Right lung (tissue), 5 donors: Measurements from ENCODE around the gene HOXD13. TPM values are rescaled to one million over a fixed set of nuclear protein-coding genes. Genes with fewer than 3 reads are reported as not detected.

ENCODE experiments used
- DNase-seq, 2 donors: peaks; one replicate each; pipeline ENCODE4 v3.0.0-alpha.2; 2013
- polyA plus RNA-seq, 5 donors: library from polyadenylated mRNA; unstranded; fragments of 120-200 nt; gene quantifications; one replicate each; pipeline versions ENCODE4 v1.2.1 to v1.2.3, GENCODE V29; 2013; ENCODE audit warnings: inconsistent platforms in 1 of 5, low replicate concordance in 1 of 5; ENCODE audit not compliant: insufficient read length in 5 of 5, insufficient read depth in 1 of 5

The HOXD13 gene
- polyA plus RNA-seq, 5 donors, result not detected

DNA sequence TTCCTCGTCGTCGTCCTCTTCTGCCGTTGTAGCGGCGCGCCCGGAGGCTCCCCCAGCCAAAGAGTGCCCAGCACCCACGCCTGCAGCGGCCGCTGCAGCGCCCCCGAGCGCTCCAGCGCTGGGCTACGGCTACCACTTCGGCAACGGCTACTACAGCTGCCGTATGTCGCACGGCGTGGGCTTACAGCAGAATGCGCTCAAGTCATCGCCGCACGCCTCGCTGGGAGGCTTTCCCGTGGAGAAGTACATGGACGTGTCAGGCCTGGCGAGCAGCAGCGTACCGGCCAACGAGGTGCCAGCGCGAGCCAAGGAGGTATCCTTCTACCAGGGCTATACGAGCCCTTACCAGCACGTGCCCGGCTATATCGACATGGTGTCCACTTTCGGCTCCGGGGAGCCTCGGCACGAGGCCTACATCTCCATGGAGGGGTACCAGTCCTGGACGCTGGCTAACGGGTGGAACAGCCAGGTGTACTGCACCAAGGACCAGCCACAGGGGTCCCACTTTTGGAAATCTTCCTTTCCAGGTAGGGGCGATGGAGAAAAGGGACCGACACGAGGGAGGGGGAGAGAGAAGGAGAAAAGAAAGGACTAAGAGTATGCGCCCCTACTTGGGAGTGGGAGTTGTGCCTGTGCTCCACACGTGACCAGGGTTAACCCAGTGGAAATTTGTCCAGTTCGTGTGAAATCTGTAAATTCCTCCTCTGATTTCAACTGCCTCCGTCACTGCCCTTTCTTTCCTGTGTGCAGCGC is 800 bp downstream of the HOXD13 start:
- no peak for DNase-seq

DNA sequence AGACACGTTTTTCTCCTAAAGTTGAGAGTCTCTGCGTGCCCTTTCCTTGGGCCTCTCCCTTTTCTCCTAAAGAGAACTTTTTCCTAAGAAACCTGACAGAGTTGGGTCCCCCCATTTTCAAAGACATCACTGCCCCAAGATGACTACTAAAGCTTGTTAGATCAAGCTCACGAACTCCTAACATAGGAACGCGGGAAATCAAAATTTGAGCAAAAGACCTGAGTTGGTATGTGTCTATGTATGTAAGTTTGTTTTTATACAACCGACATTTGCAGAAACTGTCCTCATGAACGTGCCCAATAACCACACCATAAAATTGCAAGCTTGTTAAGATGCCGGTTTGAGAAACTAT is 1.4 kb downstream of the HOXD13 start:
- DNase-seq, result no peak

DNA sequence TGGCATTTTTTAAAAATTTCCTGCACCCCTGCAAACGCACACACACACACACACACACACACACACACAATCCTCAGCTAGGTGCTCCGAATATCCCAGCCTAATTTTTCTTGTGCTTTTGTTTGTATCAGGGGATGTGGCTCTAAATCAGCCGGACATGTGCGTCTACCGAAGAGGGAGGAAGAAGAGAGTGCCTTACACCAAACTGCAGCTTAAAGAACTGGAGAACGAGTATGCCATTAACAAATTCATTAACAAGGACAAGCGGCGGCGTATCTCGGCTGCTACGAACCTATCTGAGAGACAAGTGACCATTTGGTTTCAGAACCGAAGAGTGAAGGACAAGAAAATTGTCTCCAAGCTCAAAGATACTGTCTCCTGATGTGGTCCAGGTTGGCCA is 1.8 kb downstream of the HOXD13 start:
- no peak for DNase-seq

DNA sequence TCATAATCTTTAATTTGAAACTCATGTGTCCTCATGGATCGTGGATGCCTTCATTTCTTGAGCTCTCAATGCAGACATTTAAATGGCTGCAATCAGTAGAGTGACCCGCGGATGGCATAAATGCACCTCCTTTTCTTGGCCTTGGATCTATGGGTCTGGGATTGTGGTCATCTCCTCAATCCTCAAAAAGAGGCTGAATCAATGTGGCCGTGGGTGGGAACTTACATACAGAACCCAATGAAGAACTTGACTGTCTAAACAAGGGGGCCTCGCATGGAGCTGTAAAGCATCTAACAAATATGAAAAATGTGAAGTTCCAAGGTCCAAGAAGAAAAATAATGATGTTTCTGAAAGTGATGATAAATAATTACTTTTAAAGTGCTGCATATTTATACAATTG is 2.9 kb downstream of the HOXD13 start:
- no peak for DNase-seq

DNA sequence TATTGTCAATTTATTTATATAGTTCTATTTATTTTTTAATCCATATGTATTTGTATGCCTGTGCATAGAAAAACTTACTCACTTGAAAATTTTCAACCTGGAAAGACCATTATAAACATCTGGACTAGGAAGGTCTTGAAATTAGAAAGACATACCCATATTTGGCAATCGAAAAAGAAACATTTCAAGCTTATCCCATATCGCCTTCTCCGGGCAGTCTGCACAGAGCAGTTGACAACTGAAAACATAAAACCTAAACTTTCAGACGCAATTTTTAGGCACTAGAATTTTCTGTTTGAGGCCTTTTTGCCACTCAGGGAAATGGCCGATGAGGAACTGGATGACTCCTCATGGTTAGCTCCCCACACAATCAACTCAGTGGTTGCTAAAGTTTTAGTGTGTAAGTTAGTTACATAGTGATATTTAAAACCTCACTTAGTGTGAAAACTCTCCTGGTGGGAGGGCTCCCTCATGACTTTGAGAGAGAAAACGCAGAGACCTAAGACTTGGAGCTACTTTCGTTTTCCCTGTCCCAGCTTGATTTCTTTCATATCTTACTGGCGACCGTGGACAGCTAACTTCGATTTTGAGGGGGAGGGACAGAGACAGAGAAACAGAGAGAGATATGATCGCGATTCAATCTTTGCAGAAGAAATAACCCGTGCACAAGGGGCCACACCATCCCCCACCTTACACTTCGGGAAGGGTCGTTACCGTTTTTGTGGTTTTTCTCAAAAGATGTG is 3.9 kb downstream of the HOXD13 start:
- DNase-seq, result no peak

DNA sequence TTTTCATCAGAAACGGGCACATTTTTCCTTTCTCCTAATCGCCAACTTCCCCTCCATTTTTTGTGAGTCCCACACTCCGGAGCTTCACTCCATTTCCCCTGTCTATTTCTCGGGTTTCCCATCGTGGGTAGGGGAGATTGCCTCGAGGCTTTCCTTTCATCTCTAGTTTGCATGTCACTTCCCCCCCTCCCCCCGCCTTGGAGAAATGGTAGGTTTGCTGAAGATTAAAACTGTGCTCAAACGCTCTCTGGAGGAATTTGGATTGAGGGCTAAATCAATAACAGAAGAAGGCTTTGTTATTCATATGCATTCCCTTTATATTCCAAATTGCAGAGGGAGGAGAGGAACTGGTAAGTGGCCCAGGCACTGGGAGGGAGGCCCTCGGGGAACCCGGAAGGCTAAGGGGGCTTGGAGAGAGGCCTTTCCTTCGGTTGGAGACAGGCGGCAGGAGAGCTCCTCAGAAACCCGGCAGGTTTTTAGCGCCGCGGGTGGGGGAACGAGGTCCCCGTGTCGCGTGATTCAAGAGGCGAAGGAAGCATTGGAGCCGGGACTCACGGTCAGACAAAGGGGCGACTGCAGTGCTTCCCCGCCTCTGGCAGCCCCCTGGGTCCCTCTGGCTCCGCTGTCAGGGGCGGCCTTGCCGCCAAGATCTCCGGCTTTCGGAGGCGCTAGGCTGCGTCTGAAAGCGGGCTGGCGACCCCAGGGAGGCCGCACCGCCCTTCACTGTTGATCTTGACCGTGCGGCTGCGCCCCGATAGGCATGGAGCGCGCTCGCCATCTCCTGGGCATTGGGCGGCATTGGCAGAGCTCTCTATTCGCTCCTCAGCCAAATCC is 4.7 kb downstream of the HOXD13 start:
- DNase-seq, result peak in 1 of 2 donors; percentile 66

DNA sequence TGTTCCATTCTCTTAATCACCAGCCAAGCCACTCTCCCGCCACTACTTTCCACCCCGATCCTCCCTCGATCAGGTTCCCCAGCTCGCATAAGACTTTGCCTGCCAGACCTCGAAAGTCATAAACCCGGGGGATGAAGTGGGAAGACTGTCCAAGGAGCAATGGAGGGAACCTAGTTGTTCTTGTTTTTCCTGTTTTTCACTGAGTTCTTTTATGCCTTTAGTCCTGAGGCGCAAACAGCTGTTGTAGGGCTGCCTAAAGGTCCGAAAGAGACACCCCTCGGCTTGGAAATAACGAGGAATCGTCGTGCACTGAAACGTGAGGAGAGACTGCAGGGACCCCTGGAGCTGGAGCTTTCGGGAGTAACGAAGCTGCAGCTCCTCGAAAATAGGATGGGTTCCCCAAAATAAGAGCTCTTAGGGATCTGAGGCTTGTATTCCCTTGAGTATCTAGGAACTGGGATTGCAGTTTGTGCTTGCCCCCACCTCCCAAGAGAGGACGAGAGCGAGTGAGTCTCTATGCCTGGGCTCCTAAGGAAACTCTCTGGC is 5.4 kb downstream of the HOXD13 start:
- DNase-seq, result no peak

DNA sequence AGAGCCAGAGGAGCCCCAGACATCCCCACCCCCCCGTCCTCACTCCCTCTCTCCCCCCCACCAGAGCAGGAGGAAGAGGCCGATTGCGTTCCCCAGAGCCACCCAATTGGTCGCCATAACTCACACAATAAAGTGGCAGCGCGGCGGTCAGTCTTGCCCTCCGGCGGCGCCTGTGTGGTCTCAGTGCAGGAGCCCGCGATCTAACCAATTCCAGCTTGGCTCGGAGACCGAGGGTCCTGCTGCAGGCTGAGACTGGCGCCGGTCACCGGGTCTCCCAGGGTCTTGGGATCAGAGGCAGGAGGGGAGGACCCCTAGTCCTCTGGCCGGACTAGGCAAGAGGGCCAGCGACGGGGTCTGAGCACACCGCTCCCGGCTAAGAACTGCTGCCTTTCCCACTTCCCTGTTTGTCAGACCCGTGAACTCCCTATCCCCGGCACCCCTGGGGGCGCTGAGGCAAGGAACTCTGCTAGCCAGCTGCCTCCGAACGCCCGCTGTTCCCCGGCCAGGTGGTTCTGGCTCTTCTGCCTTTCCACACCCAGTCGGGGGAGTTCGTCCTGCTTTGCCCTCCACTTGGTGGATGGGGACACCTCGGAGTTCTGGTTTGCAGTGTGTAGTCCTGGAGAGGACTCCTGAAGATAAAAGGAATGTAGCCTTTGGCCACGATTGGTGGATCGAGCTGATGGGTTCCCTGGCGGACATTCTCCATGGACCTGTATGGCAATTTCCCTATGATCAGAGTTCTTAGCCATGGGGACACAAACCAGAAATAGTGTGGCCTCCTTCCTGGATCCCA is 6.0 kb downstream of the HOXD13 start:
- DNase-seq, result no peak

DNA sequence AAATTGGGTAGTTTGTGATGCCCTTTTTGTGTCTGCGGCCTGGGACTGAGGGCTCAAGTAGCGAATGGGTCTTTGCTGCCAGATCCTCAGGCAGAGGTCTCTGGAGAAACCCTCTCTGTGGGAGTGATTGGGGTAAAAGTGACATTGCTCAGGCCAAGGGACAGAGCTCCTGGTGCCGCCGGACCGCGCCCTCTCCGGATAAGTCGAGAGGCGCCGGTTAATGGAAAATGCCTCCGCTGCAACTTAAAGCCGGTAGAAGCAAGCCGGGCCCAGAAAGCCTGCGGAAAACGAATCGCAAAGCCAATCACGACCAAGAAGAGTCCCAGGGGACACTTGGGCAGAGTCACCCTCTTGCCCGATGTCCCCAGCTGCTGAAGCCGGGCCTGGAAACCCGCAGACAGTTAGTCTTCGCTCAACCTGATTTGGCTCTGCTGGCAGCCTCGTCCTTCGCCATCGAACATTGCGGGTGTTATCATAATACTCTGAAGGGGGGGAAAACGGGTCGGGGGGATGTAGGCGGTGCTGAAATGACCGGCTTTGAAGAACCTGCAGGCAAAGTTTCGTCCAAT is 6.7 kb downstream of the HOXD13 start:
- no peak for DNase-seq

DNA sequence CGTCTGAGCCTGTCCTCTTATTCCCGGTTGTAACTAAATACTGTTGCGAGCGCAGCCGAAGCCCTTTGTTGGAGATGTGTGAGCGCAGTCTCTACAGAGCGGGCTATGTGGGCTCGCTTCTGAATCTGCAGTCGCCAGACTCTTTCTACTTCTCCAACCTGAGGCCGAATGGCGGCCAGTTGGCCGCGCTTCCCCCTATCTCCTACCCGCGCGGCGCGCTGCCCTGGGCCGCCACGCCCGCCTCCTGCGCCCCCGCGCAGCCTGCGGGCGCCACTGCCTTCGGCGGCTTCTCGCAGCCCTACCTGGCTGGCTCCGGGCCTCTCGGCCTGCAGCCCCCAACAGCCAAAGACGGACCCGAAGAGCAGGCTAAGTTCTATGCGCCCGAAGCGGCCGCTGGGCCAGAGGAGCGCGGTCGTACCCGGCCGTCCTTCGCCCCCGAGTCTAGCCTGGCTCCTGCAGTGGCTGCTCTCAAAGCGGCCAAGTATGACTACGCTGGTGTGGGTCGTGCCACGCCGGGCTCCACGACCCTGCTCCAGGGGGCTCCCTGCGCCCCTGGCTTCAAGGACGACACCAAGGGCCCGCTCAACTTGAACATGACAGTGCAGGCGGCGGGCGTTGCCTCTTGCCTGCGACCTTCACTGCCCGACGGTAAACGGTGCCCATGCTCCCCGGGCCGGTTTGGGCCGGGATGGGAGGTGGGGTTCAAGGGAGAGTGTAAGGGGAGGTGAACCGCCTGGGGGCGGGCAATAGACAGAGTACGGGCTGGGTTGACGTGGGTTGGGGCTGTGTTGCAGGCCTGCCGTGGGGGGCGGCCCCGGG is 7.4 kb downstream of the HOXD13 start, which contains the start of gene HOXD12:
Gene HOXD12 (plus strand): TSS at position 68 of the 819 bp plus-strand sequence. CDS start 7 bp downstream, at position 75.
- no peak for DNase-seq

DNA sequence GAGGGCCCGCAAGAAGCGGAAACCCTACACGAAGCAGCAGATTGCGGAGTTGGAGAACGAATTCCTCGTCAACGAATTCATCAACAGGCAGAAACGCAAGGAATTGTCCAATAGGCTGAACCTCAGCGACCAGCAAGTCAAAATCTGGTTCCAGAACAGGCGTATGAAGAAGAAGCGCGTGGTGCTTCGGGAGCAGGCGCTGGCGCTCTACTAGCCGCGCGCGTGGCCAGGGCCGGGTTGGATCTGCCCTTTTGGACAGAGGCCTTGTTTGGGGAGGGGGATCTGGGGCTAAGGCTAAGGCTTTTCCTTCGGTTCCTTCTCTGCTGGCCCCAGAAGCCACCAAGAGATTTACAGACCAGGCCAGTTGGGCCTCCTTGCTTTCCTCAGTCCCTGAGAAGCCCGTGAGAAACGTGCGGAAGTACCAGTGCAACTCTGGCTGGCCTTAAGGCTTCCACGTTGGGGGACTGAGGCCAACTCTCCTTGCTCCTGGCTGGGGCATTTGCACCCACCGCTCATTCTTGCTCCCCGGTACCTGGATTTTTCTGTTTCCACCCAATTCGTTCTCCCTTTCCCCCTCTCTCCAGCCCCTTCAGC is 8.1 kb downstream of the HOXD13 start:
- DNase-seq, result no peak

DNA sequence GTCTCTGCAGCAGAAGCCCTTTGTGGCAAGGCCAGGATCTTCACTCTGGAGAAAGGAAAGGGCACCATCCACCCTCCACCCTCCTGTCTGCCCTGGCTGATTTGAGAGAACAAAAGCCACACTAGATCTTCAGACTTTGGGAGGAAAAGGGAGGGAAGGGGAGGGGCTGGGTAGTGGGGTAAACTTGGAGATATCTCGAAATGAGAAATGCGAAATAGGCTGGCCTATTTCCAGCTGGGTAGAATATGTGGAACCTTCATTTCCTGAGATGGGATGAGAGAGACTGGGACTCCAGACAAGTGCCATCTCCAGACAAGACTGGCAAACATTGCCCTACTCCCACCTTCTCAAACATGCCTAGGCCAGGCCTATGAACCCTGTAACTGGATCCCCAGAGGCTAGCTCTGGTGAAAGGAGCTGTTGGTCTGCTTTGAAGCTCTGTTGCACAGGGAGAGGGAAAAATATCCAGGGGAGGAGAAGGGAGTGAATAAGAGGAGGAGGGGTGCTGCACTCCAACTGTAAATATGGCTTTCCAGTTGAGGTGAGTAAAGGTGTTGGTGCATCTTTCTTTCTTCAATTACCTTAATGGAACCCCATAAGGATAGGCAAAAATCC is 8.8 kb downstream of the HOXD13 start:
- no peak for DNase-seq

DNA sequence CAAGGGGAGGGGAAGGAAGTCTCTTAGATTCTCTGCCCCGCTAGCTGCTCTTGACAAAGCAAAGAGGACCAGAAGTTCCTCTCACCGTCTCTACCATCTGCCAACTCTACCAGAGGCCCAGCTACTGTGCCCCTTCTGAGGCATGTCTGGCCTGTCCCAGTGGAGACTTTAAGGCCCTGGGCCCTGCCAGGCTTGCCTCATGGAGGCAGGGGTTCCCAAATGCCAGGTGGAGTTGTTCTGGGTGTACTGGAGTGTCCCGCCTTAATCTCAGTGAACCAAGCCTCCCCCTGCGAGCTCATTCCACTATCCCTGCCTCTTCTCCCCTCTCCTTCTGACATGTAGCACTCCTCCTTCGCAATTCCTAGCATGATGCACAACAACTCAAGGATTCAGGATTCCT is 9.3 kb downstream of the HOXD13 start:
- no peak for DNase-seq

DNA sequence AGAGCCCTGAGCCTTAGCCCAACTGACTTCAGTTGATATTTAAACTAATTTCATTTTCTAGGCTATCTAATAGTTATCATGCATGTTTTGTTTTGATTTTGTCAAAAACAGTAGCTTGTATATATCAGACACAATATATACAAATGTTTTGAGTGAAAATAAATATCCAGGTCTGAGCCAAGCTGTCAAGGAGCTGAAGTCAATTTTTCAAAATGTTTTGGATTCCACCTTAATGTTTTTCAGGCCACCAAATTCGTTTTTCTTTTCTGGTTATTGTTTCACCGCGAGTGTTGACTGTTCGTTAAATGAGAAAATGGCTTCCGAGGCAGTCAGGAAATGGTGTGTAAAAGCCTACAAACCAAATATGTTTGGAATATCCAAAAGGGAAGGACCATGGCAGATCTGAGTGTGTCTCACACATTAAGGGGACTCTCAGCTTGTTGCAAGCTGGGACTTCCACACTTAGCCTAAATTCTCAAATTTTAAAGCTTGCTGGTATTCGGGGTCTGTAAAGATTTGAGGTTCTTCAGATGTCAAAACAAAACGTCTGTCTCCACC is 9.9 kb downstream of the HOXD13 start:
- no peak for DNase-seq

DNA sequence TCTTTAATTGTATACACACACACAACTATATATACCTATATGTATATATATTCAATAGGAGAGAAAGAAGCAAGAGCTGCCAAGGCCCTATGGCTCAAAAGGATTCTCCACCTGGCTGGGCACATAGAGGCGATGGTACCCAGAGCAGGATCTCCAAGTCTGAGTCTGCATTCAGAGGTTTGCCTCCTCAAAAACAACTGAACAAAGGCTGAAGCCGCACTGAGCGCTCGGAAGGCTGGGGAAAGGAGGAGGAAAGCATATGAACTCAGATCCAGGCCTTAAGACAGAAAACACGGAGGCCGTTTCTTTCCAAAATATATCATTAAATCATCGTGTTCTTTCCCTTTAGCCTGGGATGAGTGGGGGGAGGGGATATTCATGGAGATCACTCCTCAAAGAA is 10.7 kb downstream of the HOXD13 start:
- no peak for DNase-seq

DNA sequence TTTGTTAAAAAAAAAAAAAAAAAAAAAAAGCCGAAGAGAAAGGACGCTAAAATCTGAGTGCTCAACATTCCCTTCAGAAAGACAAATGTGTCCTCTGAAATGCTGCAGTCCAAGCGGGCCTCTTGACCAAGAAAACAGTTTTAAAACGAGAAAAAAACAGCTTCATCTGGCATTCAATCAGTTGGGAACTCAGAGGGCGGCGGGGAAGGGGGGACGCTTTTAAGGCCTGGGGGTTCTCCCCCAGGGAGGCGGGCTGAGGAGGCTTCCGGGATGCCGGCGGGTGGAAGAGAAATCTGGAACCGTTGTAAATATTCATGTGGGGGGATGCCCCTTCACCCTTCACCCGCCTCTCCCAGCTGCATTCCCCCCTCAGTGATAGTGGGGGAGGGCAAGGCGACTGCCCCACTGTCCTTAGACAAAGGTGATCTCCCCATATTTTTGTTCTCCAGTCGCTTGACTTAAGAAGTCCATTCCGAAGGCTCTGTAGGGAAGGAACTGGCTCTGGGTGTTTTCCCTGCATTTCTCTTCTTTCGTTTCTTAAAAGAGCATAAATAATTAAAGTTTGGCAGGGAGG is 11.3 kb downstream of the HOXD13 start:
- no peak for DNase-seq

DNA sequence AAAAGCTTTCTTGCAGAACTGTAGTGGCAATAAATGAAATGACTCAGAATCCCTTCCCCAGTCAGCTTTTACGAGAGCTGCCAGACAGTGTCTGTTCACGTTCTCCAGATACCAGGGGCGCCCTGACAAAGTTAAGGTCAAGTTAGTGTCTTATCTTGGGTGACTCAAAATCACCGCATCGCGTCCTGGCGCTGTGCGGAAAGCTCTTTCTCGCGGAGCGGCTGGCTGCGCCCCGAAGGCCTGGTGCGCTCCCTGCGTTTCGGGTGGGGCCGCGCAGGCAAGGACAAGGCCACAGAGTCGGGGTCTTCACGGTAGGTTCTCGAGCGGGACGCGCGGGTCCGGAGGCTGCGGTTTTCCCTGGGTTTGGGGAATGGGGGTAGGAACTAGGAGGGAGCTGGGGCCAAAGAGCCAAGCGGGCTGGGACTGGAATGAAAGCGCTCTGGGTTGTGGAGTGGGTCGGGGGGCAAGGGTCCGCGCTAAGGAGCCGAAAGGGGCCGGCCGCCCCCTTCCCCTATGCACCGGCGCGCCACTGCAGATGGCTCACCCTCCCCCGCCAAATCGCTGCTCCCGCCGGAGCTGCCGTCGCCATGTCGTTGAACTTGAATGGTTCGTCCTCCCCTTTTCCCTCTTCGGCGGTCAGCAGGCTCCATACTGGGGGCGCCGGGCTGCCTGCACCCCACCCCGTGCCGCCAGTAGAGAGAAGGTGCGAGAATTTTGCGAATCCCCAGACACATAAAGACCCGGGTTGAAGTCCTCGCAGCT is 12.0 kb downstream of the HOXD13 start:
- no peak for DNase-seq
